Type B pancreatic cell (in vitro differentiated cells): Measurements from ENCODE around the gene ZNF445. TPM values are rescaled to one million over a fixed set of nuclear protein-coding genes. Genes with fewer than 3 reads are reported as not detected.
"Not testable (repeated sequence)": the region's sequence is repeated elsewhere in the genome, so short reads cannot be mapped to it uniquely, and the experiment has no call there.

Source experiments
- DNase-seq: peaks from one replicate; pipeline ENCODE4 v3.0.0; 2021; ENCODE audit warnings: mixed read lengths; ENCODE audit not compliant: unreplicated experiment; ENCODE audit errors: extremely low spot score
- H3K27ac Mint-ChIP-seq: 2 replicates; pipeline ENCODE4 v1.8.0; 2021; ENCODE audit warnings: mild to moderate bottlenecking, mixed read lengths
- H3K27me3 Mint-ChIP-seq: 2 replicates; pipeline ENCODE4 v1.8.0; 2021; ENCODE audit warnings: mixed read lengths
- H3K36me3 Mint-ChIP-seq: 2 replicates; pipeline ENCODE4 v1.8.0; 2021; ENCODE audit warnings: mixed read lengths
- H3K4me1 Mint-ChIP-seq: one replicate; pipeline ENCODE4 v1.8.0; 2021; ENCODE audit warnings: mixed read lengths; ENCODE audit not compliant: unreplicated experiment
- H3K4me3 Mint-ChIP-seq: 2 replicates; pipeline ENCODE4 v1.8.0; 2021; ENCODE audit warnings: mild to moderate bottlenecking, mixed read lengths
- H3K9me3 Mint-ChIP-seq: 2 replicates; pipeline ENCODE4 v1.8.0; 2021; ENCODE audit warnings: mixed read lengths
- CTCF ChIP-seq: fragments of 200-600 bp; sonication (generic); conservative IDR thresholded peaks from 2 replicates; pipeline ENCODE4 v1.5.0; 2021; ENCODE audit warnings: antibody characterized with exemption, mild to moderate bottlenecking
- total RNA-seq: library from RNA; stranded (reverse); gene quantifications from 2 replicates; pipeline ENCODE4 v1.2.1, GENCODE V29; 2021; ENCODE audit warnings: low replicate concordance

ZNF445 gene
- total RNA-seq, 1 donor from 2014 or later: 41.5 TPM

GRCh38 chr3:44506556-44506955, 29.1 kb upstream of the ZNF445 start:
- peaks cover 18% of the 10 kb centered on the region for H3K9me3 Mint-ChIP-seq
- no peaks in the 10 kb centered on the region for H3K27me3 Mint-ChIP-seq
- no peak for TF ChIP-seq CTCF
- peak overlapping the region; percentile 26 for H3K4me3 Mint-ChIP-seq
- peaks cover 42% of the 10 kb centered on the region for H3K36me3 Mint-ChIP-seq
- H3K4me1 Mint-ChIP-seq: peaks cover 23% of the 10 kb centered on the region
- DNase-seq: no peak
- H3K27ac Mint-ChIP-seq: no peak overlapping the region

DNA sequence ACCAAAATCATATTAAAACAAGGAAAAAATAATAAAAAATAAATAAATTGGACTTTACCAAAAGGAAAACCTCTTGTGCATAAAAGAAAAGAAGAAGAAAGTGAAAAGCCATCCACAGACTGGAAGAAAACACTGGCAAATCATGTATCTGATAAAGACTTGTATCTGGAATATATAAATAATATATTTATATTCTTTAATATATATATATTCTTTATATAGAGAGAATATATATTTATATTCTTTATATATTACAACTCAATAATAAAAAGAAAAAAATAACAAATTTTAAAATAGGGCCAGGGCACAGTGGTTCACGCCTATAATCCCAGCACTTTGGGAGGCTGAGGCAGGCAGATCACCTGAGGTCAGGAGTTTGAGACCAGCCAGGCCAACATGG, 27.1 kb upstream of the ZNF445 start:
- Mint-ChIP-seq H3K9me3 (peaks cover 30% of the 10 kb centered on the region), H3K4me3 (no peak overlapping the region), H3K4me1 (peaks cover 15% of the 10 kb centered on the region), H3K27ac (no peak overlapping the region), H3K27me3 (no peaks in the 10 kb centered on the region), H3K36me3 (peaks cover 61% of the 10 kb centered on the region)
- no peak for DNase-seq
- no peak for TF ChIP-seq CTCF

- H3K27me3 Mint-ChIP-seq, H3K4me1 Mint-ChIP-seq, H3K27ac Mint-ChIP-seq, H3K4me3 Mint-ChIP-seq, DNase-seq: not testable (repeated sequence)
- Mint-ChIP-seq H3K36me3 (peaks cover 72% of the 10 kb centered on the region), H3K9me3 (peaks cover 37% of the 10 kb centered on the region)
Measured at GRCh38 chr3:44503178-44503577, 25.7 kb upstream of the ZNF445 start.

- Mint-ChIP-seq H3K36me3 (peaks cover 78% of the 10 kb centered on the region), H3K4me1 (peaks cover 4% of the 10 kb centered on the region), H3K27ac (no peak overlapping the region), H3K27me3 (no peaks in the 10 kb centered on the region), H3K4me3 (no peak overlapping the region), H3K9me3 (peaks cover 37% of the 10 kb centered on the region)
- DNase-seq: no peak
- no peak for TF ChIP-seq CTCF
Measured at GRCh38 chr3:44501971-44502370, 24.5 kb upstream of the ZNF445 start.

DNA sequence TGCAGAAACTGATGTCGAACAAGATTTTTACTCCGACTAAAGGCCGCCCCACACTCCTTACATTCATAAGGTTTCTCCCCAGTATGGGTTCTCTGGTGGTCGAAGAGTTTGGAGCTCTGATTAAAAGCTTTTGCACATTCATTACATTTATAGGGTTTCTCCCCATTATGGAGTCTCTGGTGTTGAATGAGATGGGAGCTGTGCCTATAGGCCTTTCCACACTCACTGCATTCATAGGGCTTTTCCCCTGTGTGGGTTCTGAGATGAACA, 22.4 kb upstream of the ZNF445 start:
- not testable (repeated sequence) for H3K27me3 Mint-ChIP-seq, DNase-seq, H3K4me1 Mint-ChIP-seq, H3K4me3 Mint-ChIP-seq, H3K27ac Mint-ChIP-seq
- H3K9me3 Mint-ChIP-seq: peaks cover 24% of the 10 kb centered on the region
- H3K36me3 Mint-ChIP-seq: peaks cover 63% of the 10 kb centered on the region

GRCh38 chr3:44499149-44499898, 21.9 kb upstream of the ZNF445 start:
- no peak for TF ChIP-seq CTCF
- H3K9me3 Mint-ChIP-seq: peaks cover 24% of the 10 kb centered on the region

More at GRCh38 chr3:44499149-44499898, 21.9 kb upstream of the ZNF445 start:
- DNase-seq: no peak
- Mint-ChIP-seq H3K36me3 (peaks cover 67% of the 10 kb centered on the region), H3K27me3 (no peaks in the 10 kb centered on the region), H3K4me1 (no peaks in the 10 kb centered on the region), H3K27ac (no peak overlapping the region), H3K4me3 (no peak overlapping the region)
